ENCODE results near the gene KIF4A. TPM values are rescaled to one million over a fixed set of nuclear protein-coding genes. Genes with fewer than 3 reads are reported as not detected.

The KIF4A gene
- total and polyA plus RNA-seq, 2 of the 13 experiments (the other 11 are each of a cell fraction or from before 2014, with no cell fraction given) = 9.4 to 28.2 TPM

GRCh38 chrX:70336767-70337166, 46.9 kb downstream of the KIF4A start (continued):
- no peak for TF ChIP-seq DMTF1 (CRISPR knock-in tag; IDR thresholded peaks at IDR 0.05)
- no peak for TF ChIP-seq CHCHD3 (CRISPR knock-in tag; IDR thresholded peaks at IDR 0.05)
- TF ChIP-seq ZNF235 (CRISPR knock-in tag; IDR thresholded peaks at IDR 0.05; ENCODE audit: borderline replicate concordance) = no peak
- TF ChIP-seq MTF1 (CRISPR knock-in tag; IDR thresholded peaks at IDR 0.05) = no peak

- Histone ChIP-seq H3K79me2 (ENCODE audit: insufficient read depth, low read length) (no peaks in the 10 kb centered on the region), H3K27me3 (ENCODE audit: control insufficient read depth in 1 of 2, insufficient read depth in 2 of 2, low read length in 2 of 2) (no peaks in the 10 kb centered on the region), H4K20me1 (ENCODE audit: insufficient read depth, low read length) (no peaks in the 10 kb centered on the region), H3K9ac (ENCODE audit: insufficient read depth, low read depth, low read length) (no peak overlapping the region), H2AFZ (ENCODE audit: low read length) (no peak overlapping the region), H3K27ac (ENCODE audit: extremely low read length, insufficient read depth, low read length) (no peak overlapping the region), H3K4me1 (ENCODE audit: insufficient read depth, low read length) (no peaks in the 10 kb centered on the region), H3K9me3 (ENCODE audit: low read length) (no peaks in the 10 kb centered on the region), H3K36me3 (replicated peaks in 1 of 2; ENCODE audit: control insufficient read depth in 1 of 2, insufficient read depth in 2 of 2, low read length in 2 of 2) (peaks cover 0 to 18% of the 10 kb centered on the region in 2 experiments; a peak in 1 of 5 replicates), H3K4me2 (ENCODE audit: low read depth, low read length) (no peak overlapping the region), H3K4me3 (replicated peaks in 1 of 3; ENCODE audit: insufficient read depth in 1 of 3, low read depth in 2 of 3, low read length in 3 of 3) (no peak overlapping the region)
- ChIA-PET CTCF (ENCODE audit: low intra/inter-chr PET ratio, low total read pairs) (no interaction called here), POLR2A (no interaction called here)
- no peak for ATAC-seq
- intact Hi-C loops (cut with micrococcal nuclease; ENCODE audit: unreplicated experiment) (no loop called here), in situ Hi-C loops (cut with HindIII; ENCODE audit: extremely low pct_ligation_motif_present, low pct_unique_long_range_greater_than_20kb) (no loop called here)
- no peak for FAIRE-seq
- no TSS peak for BruUV-seq (replicated peaks)
- 95% methylated on average over 4 of the region's 4 CpGs for WGBS (ENCODE audit: low lambda C conversion rate)
- DNase-seq (ENCODE audit: low spot score) = no peak
- TF ChIP-seq DR1 (CRISPR knock-in tag; IDR thresholded peaks at IDR 0.05) = no peak
- TF ChIP-seq ELK4 (CRISPR knock-in tag; IDR thresholded peaks at IDR 0.05; ENCODE audit: borderline replicate concordance) = no peak
- no peak for TF ChIP-seq TEAD2 (CRISPR knock-in tag; IDR thresholded peaks at IDR 0.05)
- TF ChIP-seq ZBTB8A (CRISPR knock-in tag; IDR thresholded peaks at IDR 0.05; ENCODE audit: borderline replicate concordance, low read depth) = no peak
- TF ChIP-seq ATF7 (IDR thresholded peaks at IDR 0.05) = no peak
- no peak for TF ChIP-seq ATF7 (CRISPR knock-in tag; IDR thresholded peaks at IDR 0.05)
- no peak for TF ChIP-seq MED8 (CRISPR knock-in tag; IDR thresholded peaks at IDR 0.05; ENCODE audit: insufficient replicate concordance)
- TF ChIP-seq ZNF790 (CRISPR knock-in tag; IDR thresholded peaks at IDR 0.05; ENCODE audit: borderline replicate concordance) = no peak
- peak; percentile 39; the same call in 1 of the 2 replicates for TF ChIP-seq CEBPB (IDR thresholded peaks at IDR 0.05; ENCODE audit: borderline replicate concordance, low read depth, low read length)
Measured at GRCh38 chrX:70338290-70338689, 48.4 kb downstream of the KIF4A start.

All from HepG2 (cell line).